Stimulated activated CD4-positive, alpha-beta T cell treated with anti-CD3 and anti-CD28 coated beads, Interleukin-1b, Interleukin-23, amount 100 ng/mL, for 1 hour (primary cell): ENCODE results near the gene GLP1R.
"Not testable (repeated sequence)": the region's sequence is repeated elsewhere in the genome, so short reads cannot be mapped to it uniquely, and the experiment has no call there.

Experiments used
- DNase-seq, 2 donors: peaks; one replicate each; pipeline ENCODE4 v3.0.0-alpha.2; 2020; ENCODE audit warnings: low read depth in 2 of 2

The GLP1R gene

DNA sequence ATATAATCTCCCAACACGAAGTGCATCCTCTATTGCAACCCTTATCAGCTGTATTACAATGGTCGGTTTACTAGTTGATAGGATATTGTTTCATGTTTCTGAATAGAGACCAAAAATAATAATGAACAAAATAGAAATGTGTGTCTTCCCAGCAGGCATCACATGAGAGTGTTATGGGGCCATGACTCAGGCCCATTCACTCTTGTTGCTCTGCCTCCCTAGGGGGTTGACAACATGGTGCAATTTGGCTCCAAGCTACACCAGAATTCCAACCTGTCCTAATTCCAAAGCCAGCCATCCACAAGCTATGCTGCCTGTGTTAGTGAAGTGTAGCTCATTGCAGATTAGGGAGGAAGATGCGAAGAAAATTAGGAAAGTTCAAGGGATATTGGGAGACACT lies 79.5 kb downstream of the GLP1R start:
- DNase-seq = no peak

DNA sequence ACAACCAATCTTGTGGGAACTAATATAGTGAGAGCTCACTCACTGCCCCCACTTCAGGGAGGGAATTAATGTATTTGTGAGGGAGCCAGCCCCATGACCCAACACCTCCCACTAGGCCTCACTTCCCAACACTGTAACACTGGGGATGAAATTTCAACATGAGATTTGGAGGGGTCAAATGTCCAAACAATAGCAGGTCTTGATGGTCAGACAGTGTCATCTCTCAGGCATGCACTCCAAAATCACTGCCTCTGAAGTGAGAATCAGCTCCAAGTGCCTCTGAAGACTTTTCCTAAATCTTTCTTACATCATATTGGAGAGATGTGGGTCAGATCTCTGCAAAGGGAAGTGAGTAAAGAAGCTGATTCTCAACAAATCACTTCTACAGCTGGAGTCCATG lies 80.3 kb downstream of the GLP1R start:
- DNase-seq = no peak

DNA sequence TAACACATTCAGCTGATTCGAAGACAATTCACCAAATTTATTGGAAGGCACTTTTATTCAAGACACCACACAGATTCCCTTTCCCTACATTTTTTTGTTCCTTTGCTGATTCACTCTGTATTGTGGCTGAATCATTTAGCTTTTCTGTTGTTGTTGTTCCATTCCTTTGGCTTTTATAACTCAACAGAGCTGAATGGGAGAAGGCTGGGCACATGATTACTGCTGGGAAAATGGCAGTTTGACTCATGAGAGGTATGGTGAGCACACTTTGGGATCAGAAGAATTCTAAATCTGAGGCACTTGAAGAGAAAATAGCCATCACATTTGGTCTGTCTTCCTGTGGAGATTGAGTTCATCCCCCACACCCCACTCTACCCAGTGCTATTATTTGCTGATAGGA lies 82.1 kb downstream of the GLP1R start:
- no peak for DNase-seq

DNA sequence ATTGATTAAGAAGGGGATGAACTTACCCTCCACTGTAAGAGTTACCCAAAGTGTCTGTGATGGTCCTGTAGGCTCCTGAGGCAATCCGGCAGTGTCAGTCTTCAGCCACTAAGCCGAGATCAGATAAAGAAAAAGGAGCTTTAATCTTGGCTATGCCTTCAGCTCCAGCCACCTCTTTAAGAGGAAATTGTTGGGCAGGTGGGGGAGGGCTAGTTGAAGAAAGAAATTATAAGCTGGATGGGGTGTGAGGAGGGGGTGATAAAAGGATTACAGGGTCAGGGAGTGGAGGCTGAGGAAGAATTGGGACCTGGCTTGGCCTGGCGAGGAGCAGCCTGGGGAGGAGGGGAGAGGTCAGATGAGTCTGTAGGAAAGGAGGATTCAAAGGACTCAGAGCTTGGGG lies 86.2 kb downstream of the GLP1R start:
- not testable (repeated sequence) for DNase-seq

DNA sequence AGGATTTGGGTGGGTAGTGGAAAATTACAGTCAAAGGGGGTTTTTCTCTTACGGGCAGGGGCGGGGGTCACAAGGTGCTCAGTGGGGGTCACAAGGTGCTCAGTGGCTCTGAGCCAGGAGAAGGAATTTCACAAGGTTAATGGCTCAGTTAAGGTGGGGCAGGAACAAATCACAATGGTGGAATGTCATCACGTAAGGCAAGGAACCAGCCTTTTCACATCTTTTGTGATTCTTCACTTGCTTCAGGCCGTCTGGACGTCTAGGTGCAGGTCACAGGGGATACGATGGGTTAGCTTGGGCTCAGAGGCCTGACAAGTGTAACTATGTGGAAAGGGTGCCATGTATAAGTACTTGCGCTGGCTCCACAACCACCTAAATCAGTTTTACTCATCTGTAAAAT lies 87.6 kb downstream of the GLP1R start:
- DNase-seq = not testable (repeated sequence)

DNA sequence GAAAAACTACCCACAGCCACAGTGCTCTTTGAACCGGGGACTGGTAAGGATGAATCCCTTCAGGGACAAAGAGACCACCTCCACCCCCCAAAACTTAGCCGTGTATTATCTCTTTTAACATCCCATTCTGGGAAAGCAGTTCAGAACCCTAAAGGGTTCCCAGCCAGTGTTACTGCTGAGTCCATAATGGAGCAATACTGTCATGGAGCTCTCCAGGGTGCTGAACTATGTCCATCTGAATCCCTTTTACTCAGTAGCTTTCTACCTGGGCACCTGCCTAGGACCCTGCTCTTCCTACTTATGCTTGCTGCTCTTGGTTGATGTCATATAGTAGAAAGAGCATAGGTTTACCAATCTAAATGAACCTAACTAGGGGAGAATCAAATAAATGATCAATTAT lies 88.7 kb downstream of the GLP1R start:
- no peak for DNase-seq
